ENCODE measurements around the gene HIP1.

The HIP1 gene

DNA sequence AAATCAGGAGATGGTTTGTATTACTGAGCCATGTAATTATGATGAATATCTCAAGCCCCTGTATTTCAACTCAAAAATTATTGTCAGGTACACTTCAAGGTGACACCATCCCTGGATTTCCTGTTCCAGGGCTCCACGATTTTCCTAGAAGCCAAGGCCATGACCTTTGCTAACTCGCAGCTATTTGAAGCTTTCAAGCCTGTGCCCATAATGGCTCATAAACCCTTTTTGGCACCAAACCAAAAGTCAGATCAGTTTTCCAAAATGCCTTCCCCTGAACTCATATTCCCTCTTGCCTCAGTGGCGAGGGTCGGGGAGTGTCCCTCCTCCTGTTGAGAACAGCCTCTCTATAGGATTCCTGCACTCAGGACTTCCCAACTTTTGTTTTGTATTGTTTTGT lies 70.8 kb downstream of the HIP1 start:
- DNase-seq = no peak

DNA sequence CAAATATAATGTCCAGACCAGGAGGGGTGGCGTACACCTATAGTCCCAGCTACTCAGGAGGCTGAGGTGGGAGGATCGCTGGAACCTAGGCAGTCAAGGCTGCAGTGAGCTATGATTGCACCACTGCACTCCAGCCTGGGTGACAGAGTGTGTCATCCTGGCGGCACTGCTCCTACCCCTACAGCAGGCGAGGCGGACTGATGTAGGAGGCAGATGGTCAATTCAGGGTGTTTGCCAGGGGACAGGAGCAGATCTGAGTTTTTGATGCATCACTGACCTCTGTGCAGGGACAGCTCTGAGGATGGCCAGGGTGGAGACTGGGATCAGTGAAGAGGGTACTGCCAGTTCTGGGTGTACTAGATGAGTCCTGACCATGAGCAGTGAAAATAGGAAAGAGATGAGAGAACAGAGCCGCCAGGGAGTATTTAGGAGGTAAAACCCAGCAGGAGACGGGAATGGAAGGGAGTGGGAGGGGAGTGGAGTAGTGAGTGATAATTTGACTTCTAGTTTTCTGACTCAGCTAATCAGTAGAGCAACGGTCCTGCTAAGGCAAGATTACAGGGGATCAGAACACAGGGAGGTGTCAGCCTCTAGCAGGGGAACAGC lies 75.3 kb downstream of the HIP1 start:
- no peak for DNase-seq

DNA sequence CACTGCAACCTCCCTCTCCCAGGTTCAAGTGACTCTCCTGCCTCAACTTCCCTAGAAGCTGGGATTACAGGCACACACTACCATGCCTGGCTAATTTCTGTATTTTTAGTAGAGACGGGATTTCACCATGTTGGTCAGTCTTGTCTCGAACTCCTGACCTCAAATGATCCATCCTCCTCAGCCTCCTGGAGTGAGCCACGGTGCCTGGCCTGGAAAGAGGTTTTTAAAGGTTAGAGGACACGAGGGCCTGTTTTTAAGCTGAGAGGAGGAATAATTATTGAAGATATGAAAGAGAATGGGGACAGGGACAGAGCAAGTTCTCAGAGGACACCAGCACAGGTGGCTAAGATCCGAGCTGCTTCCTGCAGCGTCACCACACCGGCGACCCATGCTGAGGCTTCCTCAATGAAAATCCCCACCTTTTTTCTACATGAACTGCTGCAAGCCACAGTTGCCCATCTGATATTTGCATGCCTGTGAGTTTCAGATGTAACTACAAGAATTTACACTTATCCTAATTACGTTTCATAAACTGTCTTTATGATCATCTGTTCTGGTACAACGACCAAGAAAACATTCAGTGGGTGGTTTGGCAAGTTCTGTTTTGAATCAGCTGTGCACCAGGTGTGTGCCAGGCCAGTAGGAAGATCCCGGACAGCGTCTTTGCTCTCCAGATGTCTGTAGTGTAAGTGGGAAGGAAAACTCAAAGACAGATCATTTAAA lies 76.0 kb downstream of the HIP1 start:
- no peak for DNase-seq

DNA sequence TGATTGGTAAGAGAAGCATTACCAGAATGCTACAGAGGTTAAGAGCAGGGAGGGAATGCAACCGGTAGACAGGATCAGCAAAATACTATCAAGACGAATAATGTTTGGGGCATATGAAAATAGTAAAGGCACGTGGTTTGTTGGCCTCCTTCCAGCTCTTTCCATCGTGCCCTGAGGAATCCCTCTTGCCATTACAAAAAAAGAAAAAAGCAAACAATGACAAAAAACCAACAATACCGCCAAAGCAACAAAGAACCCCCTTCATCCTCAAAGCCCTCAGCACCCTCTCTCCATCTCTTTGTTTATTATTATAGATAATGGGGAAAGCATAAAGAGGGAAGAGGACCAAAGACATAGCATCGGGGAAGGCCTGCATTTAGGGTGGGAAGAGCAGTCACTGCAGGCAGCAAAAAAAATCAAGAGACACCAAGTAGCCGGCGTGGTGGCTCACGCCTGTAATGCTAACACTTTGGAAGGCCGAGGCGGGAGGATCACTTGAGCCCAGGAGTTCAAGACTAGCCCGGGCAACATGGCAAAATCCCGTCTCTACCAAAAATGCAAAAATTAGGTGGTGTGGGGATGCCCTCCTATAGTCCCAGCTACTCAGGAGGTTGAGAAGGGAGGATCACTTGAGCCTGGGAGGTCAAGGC lies 78.0 kb downstream of the HIP1 start:
- no peak for DNase-seq

DNA sequence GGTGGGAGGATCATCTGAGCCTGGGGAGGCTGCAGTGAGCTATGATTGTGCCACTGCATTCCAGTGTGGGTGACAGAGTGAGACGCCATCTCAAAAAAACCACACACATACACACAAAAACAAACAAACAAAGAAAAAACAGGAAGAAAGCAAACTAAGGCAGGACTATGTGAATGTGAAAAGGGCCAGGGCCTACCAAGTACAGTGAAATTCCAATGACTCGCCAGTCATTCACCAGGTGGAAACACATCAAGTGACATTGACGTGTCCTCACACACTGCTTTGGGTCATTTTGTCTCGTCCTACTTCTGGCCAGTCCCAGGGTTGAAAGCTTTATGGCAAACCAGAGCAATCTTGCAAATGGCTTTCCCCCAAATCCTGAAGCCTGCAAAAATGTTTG lies 79.9 kb downstream of the HIP1 start:
- DNase-seq = no peak

DNA sequence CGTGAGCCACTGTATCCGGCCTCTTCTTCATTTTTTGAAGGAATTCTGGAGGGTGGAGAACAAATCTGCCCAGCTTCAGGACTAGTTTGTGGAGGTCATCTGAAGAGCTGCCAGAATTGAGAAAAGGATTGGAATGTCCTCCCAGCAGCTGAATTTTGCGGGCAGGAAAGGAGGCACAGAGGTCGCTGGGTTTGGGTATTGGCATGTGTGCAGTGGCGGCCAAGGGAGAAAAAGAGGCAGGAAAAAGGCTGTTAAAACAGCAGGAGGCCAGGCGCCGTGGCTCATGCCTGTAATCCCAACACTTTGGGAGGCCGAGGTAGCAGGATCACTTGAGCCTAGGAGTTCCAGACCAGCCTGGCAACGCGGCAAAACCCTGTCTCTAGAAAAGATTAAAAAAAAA lies 80.4 kb downstream of the HIP1 start:
- DNase-seq = no peak

DNA sequence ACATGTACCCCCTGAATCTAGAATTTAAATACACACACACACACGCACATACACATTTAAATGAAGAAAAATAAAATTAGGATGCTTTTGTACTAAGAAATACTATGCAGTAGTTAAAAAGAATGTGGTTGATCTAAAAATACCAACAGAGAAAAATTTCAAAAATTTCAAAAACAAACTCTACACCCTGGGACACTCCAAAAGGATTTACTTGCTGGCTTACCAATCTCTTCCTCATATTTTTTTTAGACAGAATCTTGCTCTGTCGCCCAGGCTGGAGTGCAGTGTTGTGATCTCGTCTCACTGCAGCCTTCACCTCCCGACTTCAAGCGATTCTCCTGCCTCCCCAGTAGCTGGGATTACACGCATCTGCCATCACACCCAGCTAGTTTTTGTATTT lies 80.9 kb downstream of the HIP1 start:
- no peak for DNase-seq

DNA sequence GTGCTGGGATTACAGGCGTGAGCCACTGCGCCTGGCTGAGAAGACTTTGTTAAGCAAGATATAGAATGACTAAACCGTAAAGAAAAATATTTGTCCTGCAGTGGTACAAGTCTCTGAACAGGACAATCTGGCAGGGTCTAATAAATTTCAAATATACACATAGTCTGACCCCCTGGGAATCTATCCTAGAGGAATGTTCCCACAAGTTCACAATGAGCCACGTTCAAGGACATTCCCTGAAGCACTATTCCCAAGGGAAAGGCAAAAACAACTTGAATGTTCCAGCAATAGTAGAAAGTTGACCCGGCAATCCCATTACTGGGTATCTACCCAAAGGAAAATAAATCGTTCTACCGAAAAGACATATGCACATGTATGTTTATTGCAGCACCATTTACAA lies 82.0 kb downstream of the HIP1 start:
- DNase-seq = no peak

DNA sequence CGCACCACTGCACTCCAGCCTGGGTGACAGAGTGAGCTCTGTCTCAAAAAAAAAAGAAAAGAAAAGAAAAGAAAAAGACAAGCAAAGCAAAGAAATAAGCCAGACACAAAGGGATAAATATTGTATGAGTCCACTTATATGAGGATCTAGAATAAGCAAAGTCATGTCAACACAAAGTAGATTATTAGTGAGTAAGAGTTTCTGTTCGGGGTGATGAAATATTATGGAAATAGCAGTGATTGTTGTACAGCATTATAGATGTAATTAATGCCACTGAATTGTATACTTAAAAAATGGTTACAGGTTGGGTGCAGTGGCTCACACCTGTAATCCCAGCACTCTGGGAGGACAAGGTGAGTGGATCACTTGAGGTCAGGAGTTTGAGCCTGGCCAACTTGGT lies 83.2 kb downstream of the HIP1 start:
- no peak for DNase-seq

DNA sequence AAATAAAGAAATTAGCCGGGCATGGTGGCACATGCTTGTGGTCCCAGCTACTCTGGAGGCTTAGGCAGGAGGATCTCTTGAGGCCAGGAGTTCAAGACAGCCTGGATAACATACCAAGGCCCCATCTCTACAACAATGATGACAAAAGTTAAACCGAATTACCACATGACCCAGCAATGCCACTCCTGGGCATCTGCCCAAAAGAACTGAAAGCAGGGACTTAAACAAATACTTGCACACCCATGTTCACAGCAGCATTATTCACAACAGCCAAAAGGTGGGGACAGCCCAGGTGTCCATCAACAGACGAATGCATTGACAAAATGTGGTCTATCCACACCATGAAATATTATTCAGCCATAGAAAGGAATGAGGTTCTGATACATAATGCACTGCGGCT lies 83.9 kb downstream of the HIP1 start:
- no peak for DNase-seq

DNA sequence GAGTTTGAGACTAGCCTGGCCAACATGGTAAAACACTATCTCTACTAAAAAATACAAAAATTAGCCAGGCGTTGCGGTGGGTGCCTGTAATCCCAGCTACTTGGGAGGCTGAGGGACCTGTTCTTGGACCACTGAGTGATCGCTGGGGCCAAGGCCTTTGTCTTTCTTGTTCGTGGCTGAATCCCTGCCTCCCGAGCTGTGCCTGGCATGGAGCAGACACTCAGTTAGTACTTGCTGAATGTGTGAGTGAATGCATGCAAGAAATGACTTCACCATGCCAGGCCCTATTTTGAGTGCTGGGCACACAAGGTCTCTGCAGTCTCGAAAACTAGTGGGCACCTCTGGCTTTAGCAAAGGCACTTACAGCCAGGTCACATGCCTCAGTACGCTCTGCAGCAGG lies 85.1 kb downstream of the HIP1 start:
- DNase-seq = no peak

DNA sequence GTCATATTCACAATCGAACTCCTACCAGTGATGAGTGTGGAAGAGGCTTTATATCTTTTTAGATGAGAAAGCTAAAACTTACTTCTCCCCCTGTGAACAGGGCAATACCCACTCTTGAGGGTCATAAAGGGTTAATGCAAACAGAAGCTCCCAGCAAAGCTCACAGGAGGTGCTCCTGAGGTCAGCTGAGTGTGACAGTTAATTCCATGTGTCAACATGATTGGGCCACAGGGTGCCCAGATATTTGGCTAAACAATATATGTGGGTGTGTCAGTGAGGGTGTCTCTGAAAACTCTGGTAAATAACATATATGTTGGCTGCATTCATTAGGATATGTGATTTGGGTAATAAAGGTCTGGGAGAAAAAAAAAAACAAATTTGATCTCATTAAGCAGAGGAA lies 86.0 kb downstream of the HIP1 start:
- DNase-seq = no peak

DNA sequence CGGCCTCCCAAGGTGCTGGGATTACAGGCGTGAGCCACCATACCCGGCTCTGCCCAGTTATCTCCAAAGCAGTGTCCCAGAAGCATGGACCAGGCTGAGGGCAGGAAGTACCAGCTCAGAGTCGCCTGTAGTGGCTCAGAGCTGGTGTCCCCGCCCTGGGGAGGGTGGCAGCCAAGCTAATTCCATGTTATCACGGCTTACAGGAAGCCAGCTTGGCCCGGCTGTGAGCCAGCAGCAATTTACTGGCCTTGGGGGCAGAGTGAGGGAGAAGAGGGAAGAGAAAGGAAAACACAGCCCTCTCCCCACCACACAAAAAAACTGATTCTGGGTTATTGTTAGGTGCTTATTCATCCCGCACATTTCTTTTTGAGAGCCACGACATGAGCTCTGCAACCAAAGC lies 88.1 kb downstream of the HIP1 start:
- DNase-seq = no peak

DNA sequence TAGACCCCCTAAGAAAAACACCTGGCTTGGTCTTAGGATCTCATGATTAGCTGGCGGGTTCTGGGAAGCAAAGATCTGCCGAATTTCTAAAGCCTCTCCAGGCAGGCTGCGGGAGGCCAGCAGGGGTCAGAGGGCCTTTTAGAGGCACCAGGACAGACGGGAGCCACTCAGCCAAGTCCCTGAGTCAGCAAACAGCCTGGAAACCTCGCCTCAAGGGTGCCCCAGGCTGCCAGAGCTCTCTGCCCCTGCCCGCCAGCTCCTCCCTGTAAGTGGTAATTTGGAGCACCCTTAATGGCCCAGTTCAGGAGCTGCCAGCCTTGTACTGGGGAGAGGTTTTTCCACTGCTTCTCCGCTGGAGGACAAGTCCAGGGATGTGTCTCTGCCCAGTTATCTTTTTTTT lies 88.7 kb downstream of the HIP1 start:
- no peak for DNase-seq

DNA sequence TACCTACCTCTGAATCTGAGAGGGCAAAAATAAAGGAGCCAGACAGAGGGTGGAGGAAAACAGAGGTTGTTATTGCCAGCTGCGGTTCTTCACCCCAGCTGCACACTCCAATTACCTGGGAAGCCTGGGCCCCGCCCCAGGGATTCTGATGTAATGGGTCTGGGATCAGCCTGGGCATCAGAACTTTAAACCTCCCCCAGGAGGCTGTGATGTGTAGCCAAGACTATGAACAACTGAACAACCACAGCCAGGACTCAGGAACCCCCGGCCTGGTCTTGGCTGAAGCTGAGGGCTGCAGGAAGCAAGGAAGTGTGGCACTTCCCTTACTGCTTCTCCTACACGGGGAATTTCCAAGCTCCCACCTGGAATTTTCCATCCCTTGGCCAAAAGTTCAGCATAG lies 89.3 kb downstream of the HIP1 start:
- DNase-seq = no peak

DNA sequence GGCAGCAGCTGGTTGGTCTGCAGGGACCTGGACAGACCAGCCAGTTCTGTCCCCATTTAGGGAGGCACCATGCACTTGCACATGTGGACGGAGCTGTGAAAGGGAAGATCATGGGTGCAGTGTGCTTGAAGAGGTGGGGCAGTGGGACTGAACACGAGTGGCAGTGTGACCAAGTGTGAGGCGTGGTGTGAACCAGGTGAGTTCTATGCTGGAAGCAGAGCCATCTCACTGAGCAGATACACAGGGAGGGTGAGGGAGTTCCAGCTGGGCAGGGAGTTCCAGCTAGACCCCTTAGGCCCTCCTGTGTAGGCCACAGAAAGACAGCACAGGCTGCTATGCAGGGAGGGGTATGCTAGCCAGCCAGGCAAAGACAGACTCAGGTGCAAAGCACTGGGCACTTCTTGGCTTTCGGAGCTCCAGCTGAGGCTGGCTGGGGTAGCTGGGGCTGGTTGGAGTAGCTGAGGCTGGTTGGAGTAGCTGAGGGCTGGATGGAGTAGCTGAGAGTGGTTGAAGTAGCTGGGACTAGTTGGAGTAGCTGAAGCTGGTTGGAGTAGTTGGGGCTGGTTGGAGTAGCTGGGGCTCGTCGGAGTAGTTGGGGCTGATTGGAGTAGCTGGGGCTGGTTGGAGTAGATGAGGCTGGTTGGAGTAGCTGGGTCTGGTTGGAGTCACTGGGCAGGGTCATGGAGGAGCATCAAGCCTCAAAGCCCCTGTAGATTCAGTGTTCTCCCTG lies 90.9 kb downstream of the HIP1 start:
- DNase-seq = no peak

DNA sequence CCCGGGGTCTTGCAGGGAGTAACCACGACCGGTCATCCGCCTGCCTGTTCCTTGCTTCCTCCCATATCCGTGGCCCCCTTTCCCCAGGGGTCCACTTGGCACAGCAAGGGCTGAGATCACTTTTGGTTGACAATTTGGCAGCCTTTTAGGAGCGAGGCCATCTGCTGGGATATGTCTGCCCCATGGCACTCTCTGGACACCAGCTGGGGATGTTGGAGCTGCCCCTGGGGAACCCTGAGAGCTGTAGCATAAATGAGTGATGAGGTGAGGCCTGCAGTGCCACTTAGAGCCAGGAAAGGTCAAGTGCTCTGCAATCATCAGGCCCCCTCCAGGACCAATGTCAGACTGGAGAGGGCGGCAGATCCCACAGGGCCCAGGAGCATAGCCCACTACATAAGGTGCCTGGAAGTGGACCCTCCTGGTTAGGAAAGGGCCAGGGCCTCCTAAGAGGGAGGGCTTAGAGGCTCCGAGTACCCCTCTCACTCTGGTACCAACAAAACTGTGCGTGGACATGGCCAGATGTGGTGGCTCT lies 92.1 kb downstream of the HIP1 start:
- DNase-seq = no peak

DNA sequence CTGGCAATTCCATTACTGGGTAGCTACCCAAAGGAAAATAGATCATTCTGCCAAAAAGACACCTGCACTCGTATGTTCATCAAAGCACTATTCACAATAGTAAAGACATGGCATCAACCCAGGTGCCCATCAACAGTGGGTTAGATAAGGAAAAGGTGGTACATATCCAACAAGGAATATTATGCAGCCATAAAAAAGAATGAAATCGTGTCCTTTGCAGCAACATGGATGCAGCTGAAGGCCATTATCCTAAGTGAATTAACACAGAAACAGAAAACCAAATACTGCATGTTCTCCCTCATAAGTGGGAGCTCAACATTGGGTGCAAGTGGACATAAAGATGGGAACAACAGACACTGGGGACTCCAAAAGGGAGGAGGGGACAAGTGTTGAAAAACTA lies 93.2 kb downstream of the HIP1 start:
- no peak for DNase-seq

DNA sequence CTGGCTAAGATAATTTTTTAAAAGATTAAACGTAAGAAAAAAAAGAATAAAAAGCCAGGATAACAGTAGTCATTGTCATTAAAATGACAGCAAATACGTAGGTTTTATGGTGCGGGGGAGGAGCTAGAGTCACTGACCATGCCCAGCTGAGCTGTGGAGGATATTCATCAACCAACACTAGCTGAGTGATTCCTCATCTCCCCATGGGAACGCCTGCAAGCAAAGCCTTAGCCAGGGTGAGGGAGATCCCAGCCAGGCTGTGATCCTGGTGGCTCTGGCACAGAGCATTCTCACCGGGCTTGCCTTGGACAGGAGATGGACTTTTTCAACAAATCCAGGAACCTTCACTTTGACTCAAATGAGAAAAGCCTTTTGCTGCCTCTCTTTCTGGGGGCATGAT lies 94.2 kb downstream of the HIP1 start:
- no peak for DNase-seq

DNA sequence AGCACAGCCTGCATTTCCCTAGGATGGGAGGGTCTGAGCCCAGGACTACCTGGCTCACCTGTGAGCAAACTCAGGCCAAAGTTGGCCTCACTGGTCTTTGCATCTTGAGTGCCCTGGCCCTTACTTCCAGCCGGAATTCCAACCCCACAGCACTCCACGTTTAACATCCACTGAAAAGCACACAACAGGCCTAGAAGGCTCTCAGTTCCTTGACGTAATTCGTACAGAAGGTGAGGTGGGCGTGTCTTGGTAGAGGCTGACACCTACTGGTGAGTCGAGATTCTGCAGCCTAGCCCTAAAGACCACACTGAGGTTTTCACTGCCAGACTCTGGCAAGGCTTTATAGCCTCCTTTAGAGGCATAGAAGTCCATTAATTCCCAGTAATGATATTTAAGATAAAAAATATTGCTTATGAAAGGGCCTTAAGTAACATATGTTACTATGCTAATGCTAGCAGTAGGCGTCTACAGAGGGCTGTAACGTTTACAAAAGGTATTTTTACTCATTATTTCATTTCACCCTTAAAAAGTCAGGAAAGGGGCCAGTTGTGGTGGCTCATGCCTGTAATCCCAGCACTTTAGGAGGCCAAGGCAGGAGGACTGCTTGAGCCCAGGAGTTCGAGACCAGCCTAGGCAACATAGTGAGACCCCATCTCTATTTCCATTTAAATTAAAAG lies 95.8 kb downstream of the HIP1 start:
- peak; percentile 52 for DNase-seq

DNA sequence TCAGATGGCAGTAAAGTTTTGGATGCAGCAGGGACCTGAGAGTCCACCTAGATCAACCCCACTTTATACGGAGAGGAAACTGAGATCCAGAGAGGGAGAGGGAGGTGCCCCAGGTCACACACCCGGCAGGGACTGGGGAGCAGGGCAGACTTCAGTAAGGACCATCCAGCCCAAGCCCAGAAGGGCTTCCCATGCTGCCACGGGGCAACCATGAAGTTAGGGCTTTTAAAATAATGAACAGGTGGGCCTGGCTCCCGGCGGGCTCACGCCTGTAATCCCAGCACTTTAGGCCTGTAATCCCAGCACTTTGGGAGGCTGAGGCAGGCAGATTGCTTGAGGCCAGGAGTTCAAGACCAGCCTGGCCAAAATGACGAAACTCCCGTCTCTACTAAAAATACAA lies 98.5 kb downstream of the HIP1 start:
- no peak for DNase-seq

DNA sequence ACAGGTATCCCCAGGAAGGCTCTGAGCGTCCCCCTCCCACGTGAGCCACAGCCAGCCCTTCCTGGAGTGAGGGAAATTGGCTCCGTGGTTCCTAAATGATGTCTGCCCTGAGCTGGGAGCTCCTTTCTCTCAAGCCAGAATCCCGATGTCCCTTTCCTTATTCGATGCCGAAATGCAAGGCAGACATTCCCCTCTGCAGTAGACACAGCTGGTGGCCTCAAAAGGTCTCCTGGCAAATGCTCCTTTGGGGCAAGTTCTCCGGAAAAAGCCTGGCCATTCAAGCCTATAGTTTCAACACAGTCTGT lies 98.9 kb downstream of the HIP1 start:
- no peak for DNase-seq

All from activated T-cell treated with anti-CD3 and anti-CD28 coated beads for 4 hours (primary cell).